ENCODE data around the gene MDM4. TPM values are rescaled to one million over a fixed set of nuclear protein-coding genes. Genes with fewer than 3 reads are reported as not detected.

The MDM4 gene
- total RNA-seq, 2 donors from 2014 or later = 104 to 151 TPM

DNA sequence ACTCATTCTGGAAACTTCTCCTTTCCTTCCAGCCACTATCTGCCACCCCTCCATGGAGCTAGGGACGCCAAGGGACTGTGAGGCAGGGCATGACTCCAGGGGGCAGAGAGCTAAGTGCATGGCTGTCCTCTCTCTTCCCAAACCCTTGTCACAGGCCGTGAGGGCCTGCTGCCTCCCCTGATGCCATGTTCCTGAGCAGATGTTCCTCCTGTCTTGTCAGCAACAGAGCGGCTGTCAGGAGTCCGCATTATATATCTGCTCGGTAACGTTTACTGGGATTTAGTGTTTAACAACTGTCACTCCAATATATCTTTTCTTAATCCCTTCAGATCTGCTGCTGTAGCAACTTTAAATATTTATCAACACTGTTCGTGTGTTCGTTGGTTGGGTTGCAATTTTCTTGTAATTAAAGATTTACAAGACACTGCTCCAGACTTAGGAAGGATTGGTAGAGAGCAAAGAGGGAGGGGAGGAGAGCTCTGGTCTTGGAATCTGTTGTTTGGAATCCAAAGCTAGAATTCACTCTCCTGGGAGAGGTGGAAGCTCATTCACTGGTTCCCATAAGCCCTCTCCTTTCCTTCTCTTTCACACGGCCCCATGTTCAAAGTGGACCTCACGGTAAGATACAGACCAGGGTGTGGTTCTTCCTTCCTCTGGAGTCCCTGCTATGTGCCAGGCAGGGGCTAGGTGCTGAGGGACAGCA is 76.2 kb downstream of the MDM4 start:
- Mint-ChIP-seq H3K36me3 (no peaks in the 10 kb centered on the region), H3K27ac (no peak overlapping the region), H3K27me3 (no peaks in the 10 kb centered on the region), H3K9me3 (no peaks in the 10 kb centered on the region), H3K4me1 (ENCODE audit: low read depth in 2 of 2) (peaks cover 0 to 5% of the 10 kb centered on the region in 2 donors), H3K4me3 (no peak overlapping the region)
- DNase-seq (ENCODE audit: low spot score) (no peak), ATAC-seq (no peak)

DNA sequence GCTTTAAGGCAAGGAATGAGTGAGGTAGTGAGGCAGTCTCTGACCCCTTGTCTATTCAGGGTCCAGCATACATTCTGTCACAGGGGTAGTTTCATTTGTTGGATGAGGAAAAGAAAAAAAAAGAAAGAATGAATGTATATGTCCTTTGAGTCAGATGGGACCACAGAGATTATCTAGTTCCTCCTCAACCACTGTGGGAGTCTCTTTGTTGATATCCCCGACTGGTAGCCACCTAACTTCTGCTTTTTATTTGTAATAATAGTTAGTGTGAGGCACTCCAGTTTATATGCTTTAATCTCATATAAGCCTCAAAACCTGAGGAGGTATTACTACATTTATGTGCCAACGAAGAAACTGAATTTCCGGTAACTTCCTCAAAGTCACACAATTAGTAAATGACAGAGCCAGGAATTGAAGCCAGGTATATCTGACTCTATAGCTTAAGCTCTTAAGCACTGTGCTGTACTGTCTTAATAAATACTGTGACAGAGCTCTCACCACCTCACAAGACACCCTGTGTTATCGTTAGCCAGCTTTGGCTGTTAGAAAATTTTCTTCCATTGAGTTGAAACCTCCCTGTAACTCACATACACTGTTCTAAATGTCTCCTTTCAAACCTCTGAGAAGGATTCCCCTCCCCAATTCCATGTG is 82.2 kb downstream of the MDM4 start:
- DNase-seq (ENCODE audit: low spot score) = no peak
- Mint-ChIP-seq H3K4me1 (ENCODE audit: low read depth in 2 of 2) (no peaks in the 10 kb centered on the region), H3K36me3 (no peaks in the 10 kb centered on the region), H3K4me3 (no peak overlapping the region), H3K9me3 (no peaks in the 10 kb centered on the region), H3K27me3 (no peaks in the 10 kb centered on the region), H3K27ac (no peak overlapping the region)
- ATAC-seq = no peak

DNA sequence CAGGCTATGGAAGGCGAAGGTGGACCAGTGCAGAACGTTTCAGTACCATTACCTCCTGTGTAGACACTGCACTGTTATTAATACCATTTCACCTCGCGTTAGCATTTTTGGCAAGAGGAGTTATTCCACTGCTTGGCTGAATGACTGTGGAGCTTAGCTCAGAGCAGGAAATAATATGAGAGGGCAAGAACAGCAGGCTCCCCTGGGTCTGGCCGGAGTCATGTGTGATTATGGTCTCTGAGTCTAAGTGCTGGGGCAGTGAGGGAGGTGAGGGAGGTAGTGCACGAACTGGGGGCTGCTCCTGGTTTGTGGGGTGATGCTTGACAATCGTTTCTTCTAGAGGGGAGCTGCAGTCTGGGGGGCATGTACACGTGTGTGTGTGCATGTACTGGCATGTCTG is 82.9 kb downstream of the MDM4 start:
- DNase-seq (ENCODE audit: low spot score) (no peak), ATAC-seq (no peak)
- Mint-ChIP-seq H3K4me3 (no peak overlapping the region), H3K27ac (no peak overlapping the region), H3K9me3 (no peaks in the 10 kb centered on the region), H3K36me3 (no peaks in the 10 kb centered on the region), H3K27me3 (no peaks in the 10 kb centered on the region), H3K4me1 (ENCODE audit: low read depth in 2 of 2) (no peaks in the 10 kb centered on the region)

DNA sequence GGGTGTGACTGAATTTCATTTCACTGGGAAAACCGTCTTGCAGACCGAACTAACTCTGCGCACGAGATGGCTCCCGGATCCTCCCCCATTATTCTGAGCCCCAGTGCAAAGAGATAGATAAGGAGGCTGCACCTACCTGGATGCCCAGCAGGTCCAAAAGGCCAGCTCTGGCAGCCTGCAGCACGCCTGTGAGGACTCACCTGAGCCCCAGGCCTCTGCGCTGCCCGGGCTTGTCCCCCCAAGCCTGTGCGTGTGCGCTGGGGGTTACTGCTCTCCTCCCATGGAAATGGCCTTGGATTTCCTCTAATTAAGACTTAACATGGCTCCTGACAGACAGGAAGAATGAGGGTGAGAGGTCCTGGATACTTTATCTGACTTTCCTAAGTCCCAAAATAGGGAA is 83.4 kb downstream of the MDM4 start:
- ATAC-seq = no peak

DNA sequence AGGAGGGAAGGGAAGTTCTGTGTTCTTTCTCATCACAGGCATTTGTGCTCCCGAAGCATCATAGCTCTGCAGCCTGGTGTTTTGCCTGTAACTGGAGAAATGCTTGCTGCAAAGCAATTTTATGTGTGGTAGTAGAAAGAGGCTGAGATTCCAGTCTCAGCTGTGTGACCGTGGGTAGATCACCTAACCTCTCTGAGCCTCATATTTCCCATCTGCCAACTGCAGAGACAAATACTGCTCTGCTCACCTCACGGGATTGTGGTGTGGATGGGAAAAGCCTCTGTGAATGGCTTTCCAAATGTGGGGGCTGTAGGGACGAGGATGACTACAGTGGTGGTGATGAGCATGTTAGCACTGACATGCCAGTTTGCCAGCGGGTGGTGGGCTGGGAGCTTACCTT is 84.0 kb downstream of the MDM4 start:
- no peak overlapping the region for H3K4me3 Mint-ChIP-seq
- no peaks in the 10 kb centered on the region for H3K9me3 Mint-ChIP-seq
- H3K36me3 Mint-ChIP-seq = no peaks in the 10 kb centered on the region
- H3K27ac Mint-ChIP-seq = no peak overlapping the region
- no peaks in the 10 kb centered on the region for H3K4me1 Mint-ChIP-seq (ENCODE audit: low read depth in 2 of 2)
- no peak for DNase-seq (ENCODE audit: low spot score)
- H3K27me3 Mint-ChIP-seq = no peaks in the 10 kb centered on the region
- no peak for ATAC-seq

More for the DNA sequence above, 83.4 kb downstream of the MDM4 start:
- H3K27me3 Mint-ChIP-seq = no peaks in the 10 kb centered on the region
- no peaks in the 10 kb centered on the region for H3K9me3 Mint-ChIP-seq
- no peak overlapping the region for H3K27ac Mint-ChIP-seq
- no peak overlapping the region for H3K4me3 Mint-ChIP-seq
- DNase-seq (ENCODE audit: low spot score) = no peak
- H3K36me3 Mint-ChIP-seq = no peaks in the 10 kb centered on the region
- no peaks in the 10 kb centered on the region for H3K4me1 Mint-ChIP-seq (ENCODE audit: low read depth in 2 of 2)

DNA sequence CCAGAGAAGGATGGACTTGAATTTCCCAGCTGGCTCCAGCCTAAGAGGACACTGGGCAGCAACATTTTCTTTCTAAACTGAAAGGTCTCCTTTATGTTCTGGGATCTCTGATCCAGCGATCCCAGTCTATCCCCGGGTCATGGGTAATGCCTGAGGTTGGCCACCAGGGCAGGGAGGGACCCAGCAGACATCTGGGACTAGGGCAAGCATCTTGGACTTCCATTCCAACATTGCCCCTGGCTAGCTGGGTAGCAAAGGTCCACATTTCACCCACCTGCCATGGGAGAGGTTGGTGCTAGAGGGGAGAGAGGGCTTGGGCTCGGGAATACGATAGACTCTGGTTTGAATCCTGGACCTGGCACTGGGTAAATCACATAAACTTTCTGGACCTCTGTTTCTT is 84.8 kb downstream of the MDM4 start:
- Mint-ChIP-seq H3K36me3 (no peaks in the 10 kb centered on the region), H3K4me3 (no peak overlapping the region), H3K27ac (no peak overlapping the region), H3K9me3 (no peaks in the 10 kb centered on the region), H3K4me1 (ENCODE audit: low read depth in 2 of 2) (no peaks in the 10 kb centered on the region), H3K27me3 (no peaks in the 10 kb centered on the region)
- DNase-seq (ENCODE audit: low spot score) = no peak
- ATAC-seq = no peak

DNA sequence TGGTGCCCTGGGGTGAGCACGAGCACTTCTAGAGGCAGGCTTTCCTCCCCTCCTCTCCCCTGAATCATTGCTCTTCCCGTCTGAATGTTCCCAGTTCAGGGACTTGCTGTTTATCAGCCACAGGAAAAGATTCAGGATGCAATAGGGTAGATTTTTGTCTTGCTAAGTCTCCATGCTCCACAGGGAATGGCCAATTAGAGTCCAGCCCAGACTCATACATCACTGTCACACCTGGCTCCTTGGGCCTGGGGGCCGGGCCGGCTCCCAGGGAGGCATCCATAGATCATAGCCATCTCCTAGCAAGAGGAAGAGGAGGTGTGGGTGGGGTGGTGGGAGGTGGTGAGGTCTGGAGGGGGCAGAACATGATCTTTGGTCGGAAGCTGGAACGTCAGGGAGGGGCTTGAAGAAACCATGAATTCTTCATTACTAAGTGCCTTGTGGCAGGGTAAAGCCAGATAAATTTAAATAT is 85.9 kb downstream of the MDM4 start:
- Mint-ChIP-seq H3K36me3 (no peaks in the 10 kb centered on the region), H3K27me3 (no peaks in the 10 kb centered on the region), H3K4me1 (ENCODE audit: low read depth in 2 of 2) (no peaks in the 10 kb centered on the region), H3K9me3 (no peaks in the 10 kb centered on the region), H3K4me3 (no peak overlapping the region), H3K27ac (no peak overlapping the region)
- DNase-seq (ENCODE audit: low spot score) = no peak
- ATAC-seq = no peak

DNA sequence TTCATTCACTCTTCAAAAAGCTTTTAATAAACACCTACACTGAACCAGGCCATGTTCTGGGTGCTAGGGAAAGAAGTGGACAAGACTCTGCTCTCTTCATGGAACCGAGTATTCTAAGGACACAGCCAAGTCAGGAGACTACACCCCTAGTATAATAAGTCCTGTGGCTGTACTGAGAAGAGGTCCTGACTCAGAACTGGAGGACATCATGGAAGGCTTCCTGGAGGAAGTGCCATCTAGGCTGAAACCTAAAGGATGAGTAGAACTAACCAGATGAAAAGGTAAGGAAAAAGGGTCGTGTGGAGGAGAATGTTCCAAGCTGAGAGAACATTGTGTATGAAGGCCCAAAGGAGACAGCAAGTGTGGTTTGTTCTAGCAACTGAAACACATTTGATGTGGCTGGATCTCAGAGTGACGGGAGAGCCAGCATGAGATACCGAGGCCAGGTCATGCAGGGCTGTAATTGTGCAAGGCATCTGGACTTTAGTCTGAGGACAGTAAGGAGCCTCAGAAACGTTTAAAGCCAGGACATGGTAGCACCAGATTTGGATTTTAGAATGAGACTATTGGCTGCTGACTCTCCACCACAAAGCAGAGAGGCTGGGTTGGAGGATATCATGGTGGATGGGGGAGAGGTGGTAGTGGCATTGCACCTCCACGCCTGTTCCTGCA is 86.8 kb downstream of the MDM4 start:
- H3K9me3 Mint-ChIP-seq = no peaks in the 10 kb centered on the region
- no peaks in the 10 kb centered on the region for H3K4me1 Mint-ChIP-seq (ENCODE audit: low read depth in 2 of 2)
- H3K27me3 Mint-ChIP-seq = no peaks in the 10 kb centered on the region
- no peak overlapping the region for H3K27ac Mint-ChIP-seq
- DNase-seq (ENCODE audit: low spot score) (no peak), ATAC-seq (no peak)
- no peaks in the 10 kb centered on the region for H3K36me3 Mint-ChIP-seq
- H3K4me3 Mint-ChIP-seq = no peak overlapping the region

DNA sequence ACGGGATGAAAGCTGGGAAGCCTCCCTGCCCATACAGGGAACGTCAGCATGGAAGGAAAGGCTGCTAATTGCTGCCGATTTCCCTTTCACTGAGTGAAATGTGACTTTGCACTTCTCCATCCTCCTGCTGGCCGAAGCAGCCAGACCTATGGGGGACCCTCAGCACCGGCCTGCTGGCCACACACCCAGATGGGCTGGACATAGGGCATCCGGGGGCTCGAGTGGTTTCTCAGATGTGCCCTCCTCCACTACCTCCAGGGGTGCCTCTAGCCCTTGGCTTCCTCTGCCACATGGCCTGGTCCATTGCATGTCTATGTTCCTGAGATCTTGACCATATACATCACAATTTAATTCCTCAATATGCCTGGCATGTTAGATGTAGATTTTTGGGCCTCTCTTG is 89.6 kb downstream of the MDM4 start:
- H3K4me3 Mint-ChIP-seq = no peak overlapping the region
- no peak overlapping the region for H3K27ac Mint-ChIP-seq
- H3K27me3 Mint-ChIP-seq = no peaks in the 10 kb centered on the region
- no peaks in the 10 kb centered on the region for H3K36me3 Mint-ChIP-seq
- no peaks in the 10 kb centered on the region for H3K4me1 Mint-ChIP-seq (ENCODE audit: low read depth in 2 of 2)
- ATAC-seq (no peak), DNase-seq (ENCODE audit: low spot score) (no peak)
- H3K9me3 Mint-ChIP-seq = no peaks in the 10 kb centered on the region

Other genes starting within 250 kb of the MDM4 start
- gene PLEKHA6, start 156.5 kb upstream of the MDM4 start, total RNA-seq = under 1 TPM; 0.17 to 0.89 TPM
- 10 to 100 TPM; 93.1 to 98.6 TPM for gene PPP1R15B, start 104.6 kb upstream of the MDM4 start, total RNA-seq
- gene PIK3C2B, start 21.6 kb upstream of the MDM4 start, total RNA-seq = 10 to 100 TPM; 14.2 to 28.7 TPM
- gene LRRN2, start 169.3 kb downstream of the MDM4 start, total RNA-seq = not detected